ENCODE data around the gene SPDYE16.
"Not testable (repeated sequence)": the region's sequence is repeated elsewhere in the genome, so short reads cannot be mapped to it uniquely, and the experiment has no call there.

Gene SPDYE16

GRCh38 chr7:76503244-76503643 lies 39.9 kb downstream of the SPDYE16 start:
- not testable (repeated sequence) for DNase-seq

GRCh38 chr7:76502836-76503235 lies 40.3 kb downstream of the SPDYE16 start:
- not testable (repeated sequence) for DNase-seq

- DNase-seq: not testable (repeated sequence)
Measured at GRCh38 chr7:76502224-76502623, 40.9 kb downstream of the SPDYE16 start.

GRCh38 chr7:76499924-76500241 lies 43.2 kb downstream of the SPDYE16 start:
- DNase-seq: not testable (repeated sequence)

GRCh38 chr7:76499201-76499923 lies 43.7 kb downstream of the SPDYE16 start:
- DNase-seq: not testable (repeated sequence)

GRCh38 chr7:76498583-76499200 lies 44.4 kb downstream of the SPDYE16 start:
- not testable (repeated sequence) for DNase-seq

- DNase-seq: not testable (repeated sequence)
Measured at GRCh38 chr7:76497918-76498582, 45.0 kb downstream of the SPDYE16 start.

- not testable (repeated sequence) for DNase-seq
Measured at GRCh38 chr7:76495717-76496116, 47.4 kb downstream of the SPDYE16 start.

- DNase-seq: not testable (repeated sequence)
Measured at GRCh38 chr7:76492139-76492538, 51.0 kb downstream of the SPDYE16 start.

- DNase-seq: not testable (repeated sequence)
Measured at GRCh38 chr7:76487969-76488368, 55.1 kb downstream of the SPDYE16 start.

GRCh38 chr7:76486618-76487017 lies 56.5 kb downstream of the SPDYE16 start:
- DNase-seq: not testable (repeated sequence)

- DNase-seq: not testable (repeated sequence)
Measured at GRCh38 chr7:76485822-76486610, 57.1 kb downstream of the SPDYE16 start.

- not testable (repeated sequence) for DNase-seq
Measured at GRCh38 chr7:76484456-76484855, 58.6 kb downstream of the SPDYE16 start.

GRCh38 chr7:76483081-76483480 lies 60.0 kb downstream of the SPDYE16 start:
- not testable (repeated sequence) for DNase-seq

- DNase-seq: not testable (repeated sequence)
Measured at GRCh38 chr7:76482660-76483059, 60.4 kb downstream of the SPDYE16 start.
